Measurements from ENCODE around the gene LY9. TPM values are rescaled to one million over a fixed set of nuclear protein-coding genes. Genes with fewer than 3 reads are reported as not detected.

LY9 gene
- total and polyA plus RNA-seq, 2 experiments from 2014 or later = not detected

GRCh38 chr1:160789051-160789701 is 6.8 kb upstream of the LY9 start:
- no peak overlapping the region for H3K27ac ChIP-seq
- H3K4me1 ChIP-seq (ENCODE audit: insufficient read depth) = no peaks in the 10 kb centered on the region
- in situ Hi-C loops (cut with MboI) = no loop called here
- no peak for DNase-seq
- H3K4me2 ChIP-seq (ENCODE audit: unreplicated experiment) = no peak overlapping the region
- no peak overlapping the region for H3K9ac ChIP-seq
- no peak for TF ChIP-seq EZH2phosphoT487 (IDR thresholded peaks at IDR 0.05; ENCODE audit: insufficient read depth, low read depth)
- TF ChIP-seq EZH2 (IDR thresholded peaks at IDR 0.05; ENCODE audit: insufficient read depth, poor library complexity, severe bottlenecking) = no peak
- no peaks in the 10 kb centered on the region for H3K36me3 ChIP-seq (ENCODE audit: low read depth)
- no peaks in the 10 kb centered on the region for H4K20me1 ChIP-seq (ENCODE audit: insufficient read depth)
- no peaks in the 10 kb centered on the region for H3K9me2 ChIP-seq (ENCODE audit: insufficient read depth)
- no peaks in the 10 kb centered on the region for H3F3A ChIP-seq (ENCODE audit: insufficient read depth)
- H3K79me2 ChIP-seq (ENCODE audit: insufficient read depth) = no peaks in the 10 kb centered on the region
- H3K27me3 ChIP-seq (replicated peaks; ENCODE audit: insufficient read depth) = no peaks in the 10 kb centered on the region
- no peak overlapping the region for H3K4me3 ChIP-seq
- H3K9me3 ChIP-seq (ENCODE audit: low read depth) = no peaks in the 10 kb centered on the region
- no peak overlapping the region for H2AFZ ChIP-seq
- 69 to 72% methylated on average over 11 of the region's 11 CpGs for WGBS, 2 experiments (ENCODE audit: low coverage in 1 of 2, low lambda C conversion rate in 2 of 2, missing lambda C conversion rate in 2 of 2)

DNA sequence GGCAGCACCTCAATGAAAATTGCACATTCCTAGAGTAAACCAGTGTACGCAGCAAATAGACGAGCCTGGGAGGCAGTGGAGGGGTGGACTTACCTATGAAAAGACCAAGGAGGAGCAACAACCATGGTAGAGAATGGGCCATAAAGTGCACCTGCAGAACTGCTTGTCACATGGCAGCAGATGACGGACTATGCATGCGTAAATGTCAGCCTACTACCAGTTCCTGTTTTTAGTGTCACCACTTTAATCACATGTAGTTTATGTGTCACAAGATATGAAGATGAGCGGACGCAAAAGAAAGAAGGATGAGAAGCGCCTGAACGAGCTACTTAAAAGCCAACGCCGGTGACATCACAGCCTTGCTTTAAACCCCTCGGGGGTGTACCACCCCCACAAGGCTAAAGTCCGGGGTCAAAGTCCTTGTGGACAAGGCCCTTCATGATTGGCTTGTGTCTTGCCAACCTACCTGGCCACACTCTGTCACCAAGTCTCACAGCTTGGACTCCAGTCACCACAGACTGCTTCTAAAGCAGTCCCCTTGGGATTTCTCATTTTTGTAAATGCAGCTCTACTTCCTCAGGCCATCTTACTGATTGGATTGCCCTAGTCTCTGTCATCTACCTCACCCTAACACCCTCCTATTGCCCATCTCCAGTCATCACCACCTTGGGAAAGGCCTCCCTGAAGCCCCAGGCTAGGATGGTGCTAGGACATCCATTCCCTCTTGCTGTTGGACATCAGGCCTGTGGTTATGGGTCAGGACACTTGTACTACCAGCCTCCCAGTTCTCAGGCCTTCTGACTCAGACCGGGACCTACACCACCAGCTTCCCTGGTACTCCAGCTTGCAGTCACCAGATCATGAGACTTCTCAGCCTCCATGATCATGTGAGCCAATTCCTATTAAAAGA is 6.0 kb upstream of the LY9 start:
- no peaks in the 10 kb centered on the region for H3K9me2 ChIP-seq (ENCODE audit: insufficient read depth)
- H3K9me3 ChIP-seq (ENCODE audit: low read depth) = no peaks in the 10 kb centered on the region
- TF ChIP-seq EZH2 (IDR thresholded peaks at IDR 0.05; ENCODE audit: insufficient read depth, poor library complexity, severe bottlenecking) (no peak), EZH2phosphoT487 (IDR thresholded peaks at IDR 0.05; ENCODE audit: insufficient read depth, low read depth) (no peak)
- H3K4me1 ChIP-seq (ENCODE audit: insufficient read depth) = no peaks in the 10 kb centered on the region
- no peaks in the 10 kb centered on the region for H3K27me3 ChIP-seq (replicated peaks; ENCODE audit: insufficient read depth)
- no peak overlapping the region for H3K4me3 ChIP-seq
- H4K20me1 ChIP-seq (ENCODE audit: insufficient read depth) = no peaks in the 10 kb centered on the region
- no peak overlapping the region for H3K27ac ChIP-seq
- H3K36me3 ChIP-seq (ENCODE audit: low read depth) = no peaks in the 10 kb centered on the region
- H2AFZ ChIP-seq = no peak overlapping the region
- no peaks in the 10 kb centered on the region for H3K79me2 ChIP-seq (ENCODE audit: insufficient read depth)
- WGBS, 2 experiments (ENCODE audit: low coverage in 1 of 2, low lambda C conversion rate in 2 of 2, missing lambda C conversion rate in 2 of 2) = 47 to 48% methylated on average over 13 of the region's 13 CpGs
- no peak overlapping the region for H3K9ac ChIP-seq
- no peaks in the 10 kb centered on the region for H3F3A ChIP-seq (ENCODE audit: insufficient read depth)
- H3K4me2 ChIP-seq (ENCODE audit: unreplicated experiment) = no peak overlapping the region
- DNase-seq = no peak
- in situ Hi-C loops (cut with MboI) = no loop called here

DNA sequence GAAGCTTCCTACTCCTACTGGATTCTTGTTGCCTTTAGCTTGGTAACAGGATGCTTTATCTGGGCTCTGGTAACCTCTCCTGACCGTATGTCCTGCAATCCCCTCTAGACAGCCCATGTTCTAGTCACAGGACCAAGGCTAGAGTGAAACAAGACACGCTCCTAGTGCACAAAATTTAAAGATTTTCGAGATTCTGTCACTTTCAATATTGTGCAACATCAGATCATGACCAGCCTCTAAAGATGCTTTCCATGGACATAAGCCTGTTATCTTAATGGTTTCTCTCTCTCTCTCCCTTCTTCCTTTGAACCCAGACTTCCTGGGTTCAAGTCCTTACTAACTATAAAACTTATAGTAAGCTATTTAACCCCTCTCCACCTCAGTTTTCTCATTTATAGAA is 1.6 kb upstream of the LY9 start:
- Histone ChIP-seq H3K4me2 (ENCODE audit: unreplicated experiment) (no peak overlapping the region), H2AFZ (no peak overlapping the region), H3K36me3 (ENCODE audit: low read depth) (no peaks in the 10 kb centered on the region), H3K79me2 (ENCODE audit: insufficient read depth) (no peaks in the 10 kb centered on the region), H3F3A (ENCODE audit: insufficient read depth) (no peaks in the 10 kb centered on the region), H3K9me2 (ENCODE audit: insufficient read depth) (no peaks in the 10 kb centered on the region), H3K9me3 (ENCODE audit: low read depth) (no peaks in the 10 kb centered on the region), H3K4me1 (ENCODE audit: insufficient read depth) (no peaks in the 10 kb centered on the region), H3K4me3 (no peak overlapping the region), H3K27me3 (replicated peaks; ENCODE audit: insufficient read depth) (no peaks in the 10 kb centered on the region), H4K20me1 (ENCODE audit: insufficient read depth) (no peaks in the 10 kb centered on the region), H3K9ac (no peak overlapping the region), H3K27ac (no peak overlapping the region)
- DNase-seq = no peak
- WGBS, 2 experiments (ENCODE audit: low coverage in 1 of 2, low lambda C conversion rate in 2 of 2, missing lambda C conversion rate in 2 of 2) = 1 to 2% methylated on average over 3 of the region's 3 CpGs
- no peak for TF ChIP-seq EZH2 (IDR thresholded peaks at IDR 0.05; ENCODE audit: insufficient read depth, poor library complexity, severe bottlenecking)
- TF ChIP-seq EZH2phosphoT487 (IDR thresholded peaks at IDR 0.05; ENCODE audit: insufficient read depth, low read depth) = no peak
- in situ Hi-C loops (cut with MboI) = no loop called here

- H3K9ac ChIP-seq = no peak overlapping the region
- no peaks in the 10 kb centered on the region for H3K4me1 ChIP-seq (ENCODE audit: insufficient read depth)
- H3K9me3 ChIP-seq (ENCODE audit: low read depth) = no peaks in the 10 kb centered on the region
- in situ Hi-C loops (cut with MboI) = no loop called here
- H3K79me2 ChIP-seq (ENCODE audit: insufficient read depth) = no peaks in the 10 kb centered on the region
- no peak overlapping the region for H3K4me3 ChIP-seq
- no peak overlapping the region for H2AFZ ChIP-seq
- TF ChIP-seq EZH2phosphoT487 (IDR thresholded peaks at IDR 0.05; ENCODE audit: insufficient read depth, low read depth) (no peak), EZH2 (IDR thresholded peaks at IDR 0.05; ENCODE audit: insufficient read depth, poor library complexity, severe bottlenecking) (no peak)
- H4K20me1 ChIP-seq (ENCODE audit: insufficient read depth) = no peaks in the 10 kb centered on the region
- no peak overlapping the region for H3K27ac ChIP-seq
- no peaks in the 10 kb centered on the region for H3K27me3 ChIP-seq (replicated peaks; ENCODE audit: insufficient read depth)
- 21 to 27% methylated on average over 3 of the region's 3 CpGs for WGBS, 2 experiments (ENCODE audit: low coverage in 1 of 2, low lambda C conversion rate in 2 of 2, missing lambda C conversion rate in 2 of 2)
- H3K9me2 ChIP-seq (ENCODE audit: insufficient read depth) = no peaks in the 10 kb centered on the region
- no peak overlapping the region for H3K4me2 ChIP-seq (ENCODE audit: unreplicated experiment)
- H3K36me3 ChIP-seq (ENCODE audit: low read depth) = no peaks in the 10 kb centered on the region
- no peaks in the 10 kb centered on the region for H3F3A ChIP-seq (ENCODE audit: insufficient read depth)
- no peak for DNase-seq
Measured at GRCh38 chr1:160797271-160797709, 1.3 kb downstream of the LY9 start.
